ENCODE results near the gene NDUFB4. TPM values are rescaled to one million over a fixed set of nuclear protein-coding genes. Genes with fewer than 3 reads are reported as not detected.
A peak's percentile ranks its signal among the peaks of the same experiment; 100 is the strongest.

NDUFB4 gene
- total RNA-seq, 1 experiment from 2014 or later: 283 TPM

DNA sequence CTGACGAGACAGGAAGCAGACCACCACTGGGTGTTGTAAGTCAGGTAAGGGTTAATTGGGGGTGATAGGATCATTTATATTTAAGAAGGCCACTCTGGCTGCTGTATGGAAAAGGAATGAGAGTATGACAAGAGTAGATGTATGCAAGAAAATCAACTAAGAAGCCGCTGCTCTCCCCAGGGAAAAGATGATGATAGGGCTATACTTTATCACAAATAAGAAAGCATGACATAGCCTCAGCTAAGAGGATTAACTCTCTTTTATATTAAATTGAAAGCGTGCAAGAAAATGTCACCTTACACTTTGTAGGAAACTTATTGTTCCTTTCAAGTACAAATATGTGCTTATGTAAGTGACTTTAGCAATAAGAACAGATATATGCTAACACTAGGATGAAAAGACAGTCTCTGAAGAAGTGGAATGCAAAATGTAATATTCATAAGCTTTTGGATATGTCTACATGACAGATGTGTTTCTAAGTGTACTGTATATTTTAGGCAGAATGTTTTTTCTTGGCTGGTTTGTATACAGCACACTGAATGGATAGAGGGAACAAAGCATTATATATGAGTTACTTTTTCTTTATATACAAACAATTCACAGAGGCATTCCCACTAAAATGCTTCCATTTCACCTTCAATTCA is 8.7 kb upstream of the NDUFB4 start:
- Histone ChIP-seq H2AFZ (ENCODE audit: low read length) (no peak overlapping the region), H3K4me2 (ENCODE audit: low read length) (no peak overlapping the region), H3F3A (ENCODE audit: low read length, unreplicated experiment) (no peaks in the 10 kb centered on the region), H3K9me2 (replicated peaks; ENCODE audit: low read length) (no peaks in the 10 kb centered on the region), H3K4me1 (ENCODE audit: insufficient read depth, low read length) (no peaks in the 10 kb centered on the region), H4K20me1 (ENCODE audit: low read length) (no peaks in the 10 kb centered on the region), H3K27ac (ENCODE audit: low read length) (no peak overlapping the region), H3K9ac (ENCODE audit: low read length) (no peak overlapping the region), H3K4me3 (ENCODE audit: low read length) (no peak overlapping the region), H3K9me3 (ENCODE audit: low read length) (no peaks in the 10 kb centered on the region), H3K27me3 (ENCODE audit: low read length) (no peaks in the 10 kb centered on the region), H3K36me3 (ENCODE audit: low read depth, low read length) (no peaks in the 10 kb centered on the region), H3K79me2 (ENCODE audit: low read length) (no peaks in the 10 kb centered on the region)
- no TSS peak for BruUV-seq (replicated peaks)
- TF ChIP-seq EZH2phosphoT487 (IDR thresholded peaks at IDR 0.05; ENCODE audit: borderline replicate concordance, low read length): no peak
- no peak for TF ChIP-seq EZH2 (IDR thresholded peaks at IDR 0.05; ENCODE audit: low read length, unreplicated experiment)
- TF ChIP-seq, protein P1, sequence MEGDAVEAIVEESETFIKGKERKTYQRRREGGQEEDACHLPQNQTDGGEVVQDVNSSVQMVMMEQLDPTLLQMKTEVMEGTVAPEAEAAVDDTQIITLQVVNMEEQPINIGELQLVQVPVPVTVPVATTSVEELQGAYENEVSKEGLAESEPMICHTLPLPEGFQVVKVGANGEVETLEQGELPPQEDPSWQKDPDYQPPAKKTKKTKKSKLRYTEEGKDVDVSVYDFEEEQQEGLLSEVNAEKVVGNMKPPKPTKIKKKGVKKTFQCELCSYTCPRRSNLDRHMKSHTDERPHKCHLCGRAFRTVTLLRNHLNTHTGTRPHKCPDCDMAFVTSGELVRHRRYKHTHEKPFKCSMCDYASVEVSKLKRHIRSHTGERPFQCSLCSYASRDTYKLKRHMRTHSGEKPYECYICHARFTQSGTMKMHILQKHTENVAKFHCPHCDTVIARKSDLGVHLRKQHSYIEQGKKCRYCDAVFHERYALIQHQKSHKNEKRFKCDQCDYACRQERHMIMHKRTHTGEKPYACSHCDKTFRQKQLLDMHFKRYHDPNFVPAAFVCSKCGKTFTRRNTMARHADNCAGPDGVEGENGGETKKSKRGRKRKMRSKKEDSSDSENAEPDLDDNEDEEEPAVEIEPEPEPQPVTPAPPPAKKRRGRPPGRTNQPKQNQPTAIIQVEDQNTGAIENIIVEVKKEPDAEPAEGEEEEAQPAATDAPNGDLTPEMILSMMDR (conservative IDR thresholded peaks at IDR 0.05; ENCODE audit: low read depth, low read length): no peak
- CTCF ChIA-PET: no interaction called here
- DNase-seq (no peak), ATAC-seq (no peak)
- intact Hi-C loops (cut with micrococcal nuclease): no loop called here
- POLR2A ChIA-PET (ENCODE audit: unreplicated experiment): no interaction called here

DNA sequence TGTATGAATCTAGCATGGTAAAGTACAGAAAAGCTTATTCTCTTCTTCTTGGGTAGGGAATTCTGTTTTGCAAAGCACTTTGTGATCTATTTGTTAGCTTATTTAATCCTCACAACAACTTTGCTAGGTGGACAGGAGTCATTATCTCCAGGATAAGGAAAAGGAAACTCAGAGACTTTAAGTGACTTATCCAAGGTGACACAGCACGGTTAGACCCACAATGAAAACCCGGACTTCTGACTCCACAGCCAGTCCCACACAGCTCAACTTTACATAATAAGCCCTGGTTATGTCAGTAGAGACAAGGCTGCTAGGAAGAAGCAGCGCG is 384 bp upstream of the NDUFB4 start:
- Histone ChIP-seq H3F3A (ENCODE audit: low read length, unreplicated experiment) (no peaks in the 10 kb centered on the region), H3K9me2 (replicated peaks; ENCODE audit: low read length) (no peaks in the 10 kb centered on the region), H3K4me3 (ENCODE audit: low read length) (peak overlapping the region; percentile 93), H3K9me3 (ENCODE audit: low read length) (no peaks in the 10 kb centered on the region), H3K79me2 (ENCODE audit: low read length) (peaks cover 40% of the 10 kb centered on the region), H4K20me1 (ENCODE audit: low read length) (0 out of 2 replicates have a peak, but pooled peaks cover 4% of the 10 kb centered on the region), H3K4me2 (ENCODE audit: low read length) (peak overlapping the region; percentile 83), H2AFZ (ENCODE audit: low read length) (peak overlapping the region; percentile 92), H3K9ac (ENCODE audit: low read length) (peak overlapping the region; percentile 98), H3K27ac (ENCODE audit: low read length) (no peak overlapping the region), H3K4me1 (ENCODE audit: insufficient read depth, low read length) (peaks cover 19% of the 10 kb centered on the region), H3K27me3 (ENCODE audit: low read length) (no peaks in the 10 kb centered on the region), H3K36me3 (ENCODE audit: low read depth, low read length) (peaks cover 27% of the 10 kb centered on the region)
- BruUV-seq (replicated peaks): TSS peak; percentile 76
- intact Hi-C loops (cut with micrococcal nuclease): loop anchor here (1.0 to 2.0 kb wide), 3 partner anchors 35 to 178 kb away; partner anchors contain the start of genes GTF2E1 and RABL3
- TF ChIP-seq EZH2 (IDR thresholded peaks at IDR 0.05; ENCODE audit: low read length, unreplicated experiment) (no peak), EZH2phosphoT487 (IDR thresholded peaks at IDR 0.05; ENCODE audit: borderline replicate concordance, low read length) (no peak)
- TF ChIP-seq, protein P1 (conservative IDR thresholded peaks at IDR 0.05; ENCODE audit: low read depth, low read length): no peak
- DNase-seq (no peak), ATAC-seq (no peak)
- ChIA-PET CTCF (interaction anchor here (0.8 to 1.5 kb wide), 4 partner anchors 28 to 200 kb away, joined by 4 to 14 read pairs (median 6); no protein-coding TSS in a partner anchor), POLR2A (ENCODE audit: unreplicated experiment) (interaction anchor here (0.6 to 1.0 kb wide), 8 partner anchors 16 to 868 kb away, joined by 3 to 6 read pairs (median 4); no protein-coding TSS in a partner anchor)

DNA sequence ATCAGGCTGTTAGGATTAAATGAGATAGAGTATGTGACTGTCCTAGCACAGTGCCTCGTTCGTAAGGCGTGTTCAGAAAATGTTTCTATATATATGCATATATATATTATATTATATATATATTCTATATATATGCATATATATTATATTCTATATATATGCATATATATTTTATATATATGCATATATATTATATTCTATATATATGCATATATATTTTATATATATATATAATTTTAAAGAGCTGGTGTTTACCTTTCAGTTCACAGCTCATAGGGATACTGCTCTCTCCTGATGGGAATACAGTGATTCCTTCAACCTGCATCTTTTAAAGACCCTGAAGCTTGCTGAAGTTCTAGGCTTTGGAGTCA is 702 bp downstream of the NDUFB4 start:
- Histone ChIP-seq H3K4me3 (ENCODE audit: low read length) (peak overlapping the region; percentile 93), H3K79me2 (ENCODE audit: low read length) (peaks cover 40% of the 10 kb centered on the region), H3K36me3 (ENCODE audit: low read depth, low read length) (peaks cover 28% of the 10 kb centered on the region), H3F3A (ENCODE audit: low read length, unreplicated experiment) (no peaks in the 10 kb centered on the region), H3K4me1 (ENCODE audit: insufficient read depth, low read length) (peaks cover 19% of the 10 kb centered on the region), H3K27ac (ENCODE audit: low read length) (no peak overlapping the region), H3K27me3 (ENCODE audit: low read length) (no peaks in the 10 kb centered on the region), H2AFZ (ENCODE audit: low read length) (peak overlapping the region; percentile 92), H3K9me3 (ENCODE audit: low read length) (no peaks in the 10 kb centered on the region), H3K4me2 (ENCODE audit: low read length) (peak overlapping the region; percentile 85), H4K20me1 (ENCODE audit: low read length) (0 out of 2 replicates have a peak, but pooled peaks cover 4% of the 10 kb centered on the region), H3K9me2 (replicated peaks; ENCODE audit: low read length) (no peaks in the 10 kb centered on the region), H3K9ac (ENCODE audit: low read length) (peak overlapping the region; percentile 98)
- ATAC-seq (no peak), DNase-seq (no peak)
- intact Hi-C loops (cut with micrococcal nuclease): loop anchor here (1.0 to 2.0 kb wide), 3 partner anchors 36 to 180 kb away; partner anchors contain the start of genes GTF2E1 and RABL3
- POLR2A ChIA-PET (ENCODE audit: unreplicated experiment): interaction anchor here (0.6 kb wide), 1 partner anchor 26 kb away, joined by 3 read pairs; no protein-coding TSS in a partner anchor
- no TSS peak for BruUV-seq (replicated peaks)
- CTCF ChIA-PET: interaction anchor here (0.6 kb wide), 1 partner anchor 26 kb away, joined by 3 read pairs; no protein-coding TSS in a partner anchor
- TF ChIP-seq EZH2 (IDR thresholded peaks at IDR 0.05; ENCODE audit: low read length, unreplicated experiment) (no peak), EZH2phosphoT487 (IDR thresholded peaks at IDR 0.05; ENCODE audit: borderline replicate concordance, low read length) (no peak)
- TF ChIP-seq, protein P1 (conservative IDR thresholded peaks at IDR 0.05; ENCODE audit: low read depth, low read length): no peak
